Activated CD4-positive, alpha-beta T cell treated with anti-CD3 and anti-CD28 coated beads for 1 hour (primary cell): Measurements from ENCODE around the gene ZNF428.
A peak's percentile ranks its signal among the peaks of the same experiment; 100 is the strongest.
"Not testable (repeated sequence)": the region's sequence is repeated elsewhere in the genome, so short reads cannot be mapped to it uniquely, and the experiment has no call there.

Source experiments
- DNase-seq: peaks from one replicate; pipeline ENCODE4 v3.0.0-alpha.2; 2020

The ZNF428 gene

GRCh38 chr19:43616306-43616705 is 3.1 kb downstream of the ZNF428 start:
- no peak for DNase-seq

- no peak for DNase-seq
These were observed 7.1 kb downstream of the ZNF428 start for GRCh38 chr19:43612374-43612773.

DNA sequence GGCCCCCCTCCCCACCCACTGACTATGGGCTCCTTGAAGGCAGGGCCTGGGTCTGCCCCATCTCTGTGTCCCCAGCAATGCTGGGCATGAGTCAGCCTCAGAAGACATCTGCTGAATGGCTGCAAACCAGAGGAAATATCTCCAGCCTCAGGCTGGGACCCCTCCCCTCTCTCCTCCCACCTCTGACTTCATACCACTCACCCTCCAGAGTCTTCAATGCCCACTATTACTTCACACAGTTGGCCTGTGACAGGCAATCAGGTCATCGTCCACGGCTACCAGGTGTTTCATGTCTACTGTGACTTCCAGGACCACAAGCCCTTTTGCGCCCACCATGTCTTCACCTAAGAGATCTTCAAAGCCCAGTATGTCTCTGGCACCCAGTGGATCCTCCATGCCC is 7.6 kb downstream of the ZNF428 start, which contains the start of gene SRRM5:
TSS of gene SRRM5 (plus strand) at position 301 of the 400 bp plus-strand sequence. CDS start at position 335, 34 bp downstream.
- no peak for DNase-seq

GRCh38 chr19:43610493-43610892 is 8.9 kb downstream of the ZNF428 start:
- no peak for DNase-seq

GRCh38 chr19:43609872-43610271 is 9.6 kb downstream of the ZNF428 start:
- no peak for DNase-seq

- DNase-seq: no peak
These were observed 11.9 kb downstream of the ZNF428 start for GRCh38 chr19:43607238-43608205.

GRCh38 chr19:43606569-43607229 is 12.7 kb downstream of the ZNF428 start:
- no peak for DNase-seq

GRCh38 chr19:43605875-43606568 is 13.4 kb downstream of the ZNF428 start:
- no peak for DNase-seq

DNA sequence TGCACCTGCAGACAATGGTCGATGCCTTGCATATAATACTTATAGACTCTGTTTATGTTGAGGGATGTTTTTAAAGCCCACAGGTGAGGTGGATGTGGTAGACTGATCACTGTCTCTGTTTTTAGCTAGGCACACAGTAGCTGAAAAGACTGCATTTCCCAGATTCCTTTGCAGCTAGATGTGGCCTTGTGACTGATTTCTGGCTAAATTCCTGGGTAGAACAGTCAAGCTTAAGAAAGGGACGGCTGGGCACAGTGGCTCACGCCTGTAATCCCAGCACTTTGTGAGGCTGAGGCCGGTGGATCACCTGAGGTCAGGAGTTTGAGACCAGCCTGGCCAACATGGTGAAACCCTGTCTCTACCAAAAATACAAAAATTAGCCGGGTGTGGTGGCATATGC is 19.1 kb downstream of the ZNF428 start:
- DNase-seq: not testable (repeated sequence)

DNA sequence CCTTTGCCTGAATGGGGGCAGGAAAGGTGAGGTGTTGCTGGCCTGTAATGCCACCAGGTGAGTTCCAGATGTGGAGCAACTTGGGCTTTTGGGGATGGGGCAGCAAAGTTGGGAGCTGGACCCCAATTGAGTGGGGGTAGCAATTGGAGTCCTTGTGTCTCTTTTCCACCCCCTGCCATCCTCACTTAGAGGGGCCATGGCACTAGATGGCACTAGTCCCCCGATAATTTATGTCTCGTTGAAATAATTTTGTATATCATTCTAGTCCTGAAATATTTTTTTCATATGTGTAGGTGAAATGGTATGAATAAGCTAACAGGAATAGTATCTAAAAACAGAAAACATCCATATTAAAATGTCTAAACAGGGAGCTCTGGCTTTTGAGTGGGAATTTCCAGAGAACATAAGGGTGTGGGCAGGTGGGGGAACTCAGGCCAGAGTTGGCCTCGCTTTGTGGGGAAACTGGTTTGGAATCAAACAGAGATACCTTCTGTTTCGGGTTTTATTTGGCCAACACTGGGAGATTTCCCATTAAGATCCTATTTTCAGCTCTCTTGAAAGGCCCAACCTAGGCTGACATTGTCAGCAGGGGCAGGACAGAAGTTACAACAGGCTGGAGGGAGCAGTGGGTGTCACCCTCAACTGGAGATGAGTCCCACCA is 19.7 kb downstream of the ZNF428 start:
- DNase-seq: no peak

- no peak for DNase-seq
These were observed 20.8 kb downstream of the ZNF428 start for GRCh38 chr19:43598445-43599240.

DNA sequence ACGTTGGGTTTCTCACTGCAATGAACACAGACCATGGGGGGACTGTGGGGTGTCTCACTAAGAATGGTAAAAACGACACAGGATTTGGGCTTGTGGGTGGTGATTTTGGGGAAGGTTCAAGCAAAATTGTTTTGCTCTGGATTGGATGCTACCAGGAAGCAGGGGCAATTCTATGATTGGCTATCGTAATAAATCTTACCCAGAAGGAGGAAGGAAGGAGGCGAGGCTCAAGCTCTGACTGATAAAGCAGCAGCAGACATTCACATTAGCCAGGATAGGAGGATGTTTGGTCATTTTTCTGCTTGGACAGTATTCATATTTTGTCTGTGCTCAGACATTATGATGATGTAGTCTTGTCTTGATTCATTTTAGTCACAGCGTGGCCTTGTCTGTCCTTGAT is 21.6 kb downstream of the ZNF428 start:
- no peak for DNase-seq

- no peak for DNase-seq
These were observed 22.5 kb downstream of the ZNF428 start for GRCh38 chr19:43596842-43597461.

DNA sequence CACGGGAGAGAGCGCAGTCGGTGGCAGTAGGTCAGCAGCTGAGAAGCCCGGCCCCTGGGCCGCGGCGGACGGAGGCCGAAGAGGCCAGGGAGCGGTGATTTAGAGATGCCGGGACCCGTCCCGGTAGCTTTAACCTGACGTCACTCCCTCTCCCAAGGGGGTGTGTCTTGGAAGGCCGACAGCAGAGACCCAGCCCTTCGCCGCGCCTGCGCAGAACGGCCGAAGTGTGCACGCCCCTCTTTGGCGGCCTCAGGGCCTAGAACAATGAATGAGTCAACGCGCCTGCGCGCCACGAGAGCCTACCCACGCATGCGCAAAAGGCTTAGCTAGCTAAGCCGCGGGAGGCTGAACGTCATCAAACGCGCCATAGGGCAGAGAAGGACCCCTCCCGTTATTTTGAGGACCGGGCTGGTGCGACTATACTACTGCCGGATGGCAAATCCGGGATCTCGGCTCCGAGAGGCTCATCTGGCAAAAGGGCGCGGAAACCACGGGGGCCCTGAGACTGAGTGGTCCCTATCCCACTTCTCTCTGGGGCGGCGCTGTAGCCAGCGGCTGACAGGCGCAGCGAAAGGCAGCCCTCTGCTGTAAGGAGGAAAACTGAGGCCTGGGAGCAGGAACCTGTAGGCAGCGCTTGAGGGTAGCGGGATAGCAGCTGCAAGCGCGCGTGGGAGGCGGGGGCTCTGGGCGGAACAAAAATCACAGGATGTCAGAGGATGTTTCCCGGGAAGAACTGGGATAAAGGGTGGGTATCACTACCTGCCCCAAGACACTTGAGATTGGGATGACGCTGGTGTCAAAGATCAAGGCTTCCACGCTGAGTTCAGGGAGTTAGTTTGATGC is 23.2 kb downstream of the ZNF428 start, which contains the start of the genes IRGQ and ZNF576:
TSS of gene IRGQ (minus strand) at position 136 of the 843 bp plus-strand sequence. CDS start 796 bp downstream, outside the sequence.
TSS of gene ZNF576 (plus strand) at position 597 of the 843 bp plus-strand sequence. CDS start 514 bp downstream, outside the sequence.
- peak; percentile 100 for DNase-seq

DNA sequence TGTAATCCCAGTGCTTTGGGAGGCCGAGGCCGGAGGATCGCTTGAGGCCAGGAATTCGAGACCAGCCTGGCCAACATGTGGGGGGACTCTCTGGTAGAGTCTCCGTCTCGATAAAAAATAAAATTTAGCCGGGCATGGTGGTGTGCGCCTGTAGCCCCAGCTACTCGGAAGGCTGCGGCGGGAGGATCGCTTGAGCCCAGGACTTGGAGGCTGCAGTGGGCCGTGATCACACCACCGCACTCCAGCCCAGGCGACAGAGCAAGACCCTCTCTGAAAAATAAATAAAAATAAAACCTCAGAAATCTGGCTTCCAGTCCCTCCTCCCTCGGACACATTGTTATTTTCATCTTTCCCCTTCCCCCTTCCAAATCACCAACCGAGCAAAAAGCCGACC is 23.8 kb downstream of the ZNF428 start:
- DNase-seq: peak; percentile 13

- DNase-seq: peak; percentile 58
These were observed 24.5 kb downstream of the ZNF428 start for GRCh38 chr19:43594710-43595604.

- DNase-seq: no peak
These were observed 25.2 kb downstream of the ZNF428 start for GRCh38 chr19:43594081-43594697.

- no peak for DNase-seq
These were observed 26.6 kb downstream of the ZNF428 start for GRCh38 chr19:43592800-43593350.
